ENCODE results near the gene ADORA2B. TPM values are rescaled to one million over a fixed set of nuclear protein-coding genes. Genes with fewer than 3 reads are reported as not detected.

Gene ADORA2B
- total and polyA plus RNA-seq, 12 donors, result 0.18 to 2.0 (median 0.64) TPM

- Histone ChIP-seq H3K36me3 (peaks cover 0 to 60% (median 28%) of the 10 kb centered on the region in 9 donors), H3K27ac (peak within 1 kb of the TSS; percentile 85 to 97 (median 94)), H3K4me1 (peaks cover 0 to 63% (median 42%) of the 10 kb centered on the region in 9 donors), H3K9me3 (peaks cover 0 to 3% (median 0%) of the 10 kb centered on the region in 11 donors), H3K4me3 (peak within 1 kb of the TSS; percentile 70 to 95 (median 84)), H3K27me3 (no peaks in the 10 kb centered on the region)
- peak; percentile 97 to 98 for DNase-seq
- 0% methylated on average over 73 to 91 of the region's 91 CpGs for WGBS, 2 donors
- ATAC-seq, result peak; percentile 97 to 99 (median 98)
- peak in 2 of 9 donors; percentile 5 to 30 for TF ChIP-seq CTCF (IDR thresholded peaks at IDR 0.05)
- intact Hi-C loops (cut with DNase I), result loop anchor here in 7 of 10 donors (2.0 to 10.0 kb wide), 4 partner anchors 52 to 172 kb away; partner anchors contain the start of gene ADORA2B (in 4 of the 7)
Measured at GRCh38 chr17:15999141-15999973, 54.4 kb downstream of the ADORA2B start, which contains the start of the genes TTC19 and ZSWIM7. Gene TTC19, plus strand, starts transcription at chr17:15999824. Its CDS starts 25 bp downstream, at chr17:15999849. Gene ZSWIM7, minus strand, starts transcription at chr17:15999704. Its CDS starts 110 bp downstream, at chr17:15999594.

- Histone ChIP-seq H3K4me1 (peaks cover 0 to 71% (median 50%) of the 10 kb centered on the region in 9 donors), H3K27ac (peak overlapping the region; percentile 85 to 97 (median 94)), H3K9me3 (peaks cover 0 to 3% (median 0%) of the 10 kb centered on the region in 11 donors), H3K36me3 (peaks cover 0 to 60% (median 35%) of the 10 kb centered on the region in 9 donors), H3K27me3 (no peaks in the 10 kb centered on the region), H3K4me3 (peak overlapping the region; percentile 70 to 95 (median 84))
- WGBS, 2 donors, result 1 to 2% methylated on average over 63 to 64 of the region's 64 CpGs
- DNase-seq (peak; percentile 26 to 50), ATAC-seq (peak in 6 of 8 donors; percentile 1 to 52 (median 12))
- intact Hi-C loops (cut with DNase I), result loop anchor here in 7 of 10 donors (2.0 to 10.0 kb wide), 4 partner anchors 53 to 173 kb away; partner anchors contain the start of gene ADORA2B (in 4 of the 7)
- no peak for TF ChIP-seq CTCF (IDR thresholded peaks at IDR 0.05)
Measured at GRCh38 chr17:15999974-16000827, 55.3 kb downstream of the ADORA2B start.

- Histone ChIP-seq H3K9me3 (peaks cover 0 to 3% (median 0%) of the 10 kb centered on the region in 11 donors), H3K27me3 (no peaks in the 10 kb centered on the region), H3K4me3 (peak overlapping the region; percentile 70 to 95 (median 84)), H3K27ac (peak overlapping the region in 2 of 10 donors; percentile 85 to 93), H3K36me3 (peaks cover 0 to 61% (median 45%) of the 10 kb centered on the region in 9 donors), H3K4me1 (peaks cover 0 to 73% (median 43%) of the 10 kb centered on the region in 9 donors)
- intact Hi-C loops (cut with DNase I), result no loop called here
- ATAC-seq (no peak), DNase-seq (no peak)
- TF ChIP-seq CTCF (IDR thresholded peaks at IDR 0.05), result no peak
Measured at GRCh38 chr17:16001226-16001897, 56.4 kb downstream of the ADORA2B start.

Measured in heart right ventricle (tissue), 16 donors.